ENCODE data around the gene GRAMD2B.
"Not testable (repeated sequence)": the region's sequence is repeated elsewhere in the genome, so short reads cannot be mapped to it uniquely, and the experiment has no call there.

Gene GRAMD2B

GRCh38 chr5:126422994-126423788 lies at the start of gene GRAMD2B:
GRAMD2B (plus strand) TSS chr5:126423409; CDS start chr5:126423607, 198 bp downstream.
- peak; percentile 78 to 85 for DNase-seq

GRCh38 chr5:126374109-126374416 lies 49.1 kb upstream of the GRAMD2B start:
- DNase-seq = no peak

GRCh38 chr5:126376443-126376842 lies 46.8 kb upstream of the GRAMD2B start:
- DNase-seq = no peak

- no peak for DNase-seq
Observed at GRCh38 chr5:126377424-126377823, 45.8 kb upstream of the GRAMD2B start.

- DNase-seq = not testable (repeated sequence)
Observed at GRCh38 chr5:126380316-126380715, 42.9 kb upstream of the GRAMD2B start.

GRCh38 chr5:126383246-126383645 lies 40.0 kb upstream of the GRAMD2B start:
- no peak for DNase-seq

- no peak for DNase-seq
Observed at GRCh38 chr5:126383776-126384175, 39.4 kb upstream of the GRAMD2B start.

- no peak for DNase-seq
Observed at GRCh38 chr5:126384985-126385384, 38.2 kb upstream of the GRAMD2B start.

GRCh38 chr5:126385524-126386502 lies 37.4 kb upstream of the GRAMD2B start:
- no peak for DNase-seq

- DNase-seq = no peak
Observed at GRCh38 chr5:126389179-126389578, 34.0 kb upstream of the GRAMD2B start.

- DNase-seq = no peak
Observed at GRCh38 chr5:126390051-126390450, 33.2 kb upstream of the GRAMD2B start.

GRCh38 chr5:126391386-126391785 lies 31.8 kb upstream of the GRAMD2B start:
- no peak for DNase-seq

GRCh38 chr5:126394211-126394788 lies 28.9 kb upstream of the GRAMD2B start:
- DNase-seq = no peak

- DNase-seq = no peak
Observed at GRCh38 chr5:126395198-126395597, 28.0 kb upstream of the GRAMD2B start.

- DNase-seq = no peak
Observed at GRCh38 chr5:126395605-126396004, 27.6 kb upstream of the GRAMD2B start.

- not testable (repeated sequence) for DNase-seq
Observed at GRCh38 chr5:126396721-126397120, 26.5 kb upstream of the GRAMD2B start.

- no peak for DNase-seq
Observed at GRCh38 chr5:126398791-126399190, 24.4 kb upstream of the GRAMD2B start.

GRCh38 chr5:126400621-126401251 lies 22.5 kb upstream of the GRAMD2B start:
- DNase-seq = no peak

- DNase-seq = no peak
Observed at GRCh38 chr5:126402621-126403555, 20.3 kb upstream of the GRAMD2B start.

GRCh38 chr5:126403876-126404275 lies 19.3 kb upstream of the GRAMD2B start:
- no peak for DNase-seq

GRCh38 chr5:126410623-126411022 lies 12.6 kb upstream of the GRAMD2B start:
- DNase-seq = no peak

GRCh38 chr5:126413856-126414255 lies 9.4 kb upstream of the GRAMD2B start:
- no peak for DNase-seq
